Daoy (cell line): ENCODE measurements around the gene JAK3. TPM values are rescaled to one million over a fixed set of nuclear protein-coding genes. Genes with fewer than 3 reads are reported as not detected.

ENCODE experiments used
- DNase-seq: peaks from one replicate; pipeline ENCODE4 v3.0.0-alpha.2; 2015; ENCODE audit warnings: low read depth
- total RNA-seq: library from RNA; depleted of rRNA; stranded (reverse); fragments of >200 nt; shearing (Covaris generic); gene quantifications from 2 replicates; pipeline ENCODE4 v1.2.3, GENCODE V29; 2014

The JAK3 gene
- total RNA-seq, 1 experiment from 2014 or later, result 0.06 TPM

GRCh38 chr19:17840019-17840418 is 7.8 kb downstream of the JAK3 start:
- no peak for DNase-seq

DNA sequence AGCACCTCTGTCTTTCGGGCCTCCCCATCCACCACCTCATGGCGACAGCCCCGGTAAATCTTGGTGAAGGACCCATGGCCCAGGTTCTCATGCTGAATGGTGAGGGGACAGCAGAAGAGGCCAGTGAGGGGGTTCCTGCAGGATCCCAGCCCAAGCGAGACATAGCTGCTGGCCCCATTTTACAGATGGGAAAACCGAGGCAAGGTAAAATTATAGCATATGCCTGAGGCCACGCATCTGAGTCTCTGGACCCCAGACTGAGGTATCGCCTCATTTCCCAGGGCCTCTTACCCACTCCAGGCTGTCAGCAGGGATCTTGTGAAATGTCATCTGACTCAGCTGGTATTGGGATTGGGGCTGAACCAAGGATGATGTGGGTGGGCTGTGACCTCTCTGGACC is 9.8 kb downstream of the JAK3 start:
- no peak for DNase-seq

- no peak for DNase-seq
Measured at GRCh38 chr19:17836530-17836929, 11.3 kb downstream of the JAK3 start.

- DNase-seq, result no peak
Measured at GRCh38 chr19:17835182-17836006, 12.4 kb downstream of the JAK3 start.

GRCh38 chr19:17834350-17835181 is 13.2 kb downstream of the JAK3 start:
- no peak for DNase-seq

DNA sequence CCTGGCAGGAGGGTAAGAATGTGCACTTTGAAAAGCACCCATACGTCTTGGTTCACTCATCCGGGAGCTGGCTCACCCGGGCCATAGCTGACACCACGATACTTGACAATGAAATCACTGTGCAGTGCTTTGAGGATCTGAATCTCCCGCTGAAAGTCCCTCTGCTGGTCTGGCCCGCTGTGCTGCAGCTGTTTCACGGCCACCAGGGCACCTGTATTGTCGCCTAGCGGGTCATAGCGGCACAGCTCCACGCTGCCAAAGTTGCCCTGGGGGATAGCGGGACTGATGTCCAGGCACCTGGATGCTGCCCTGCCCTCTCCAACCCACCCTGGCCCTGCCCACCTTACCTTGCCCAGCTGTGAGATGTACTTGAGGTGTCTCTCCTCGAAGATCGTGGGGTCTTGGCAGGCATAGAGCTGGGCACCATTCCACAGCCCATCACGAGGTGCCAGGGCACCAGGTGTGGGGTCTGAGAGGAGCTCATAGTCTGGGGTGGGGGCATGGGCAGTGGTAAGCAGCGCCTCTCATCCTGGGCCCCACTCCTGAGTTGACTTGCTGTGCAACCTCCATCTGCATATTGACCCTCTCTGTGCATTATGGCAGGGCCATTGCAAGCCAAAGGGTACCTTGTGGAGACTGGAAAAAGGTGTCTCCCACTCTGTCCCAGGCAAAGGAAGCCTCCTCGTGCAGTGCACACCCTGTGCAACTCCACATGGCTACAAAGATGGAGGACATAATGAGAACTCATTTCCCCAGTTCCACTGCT is 15.2 kb downstream of the JAK3 start:
- no peak for DNase-seq

DNA sequence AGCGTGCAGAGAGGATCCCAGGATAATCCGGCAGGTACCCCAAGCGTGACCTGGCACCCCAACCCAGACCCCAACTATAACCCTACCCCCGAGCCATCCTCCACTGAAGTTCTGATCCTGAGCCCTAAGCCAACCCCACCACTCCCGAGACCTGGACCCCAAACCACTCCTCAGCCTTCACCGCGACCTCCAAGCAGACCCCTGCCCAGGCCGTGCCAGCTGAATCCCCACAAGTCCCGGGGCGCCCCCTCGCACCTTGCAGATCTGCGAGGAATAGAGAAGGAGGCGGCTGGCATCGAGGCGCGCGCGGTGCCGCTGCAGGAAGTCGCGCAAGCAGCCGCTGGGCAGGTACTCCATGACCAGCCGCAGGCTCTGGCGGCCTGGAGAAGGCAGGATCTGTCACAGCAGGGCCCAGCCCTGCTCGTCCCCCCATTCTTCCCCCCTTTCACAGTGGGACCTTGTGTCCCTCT is 16.3 kb downstream of the JAK3 start:
- DNase-seq, result no peak

- DNase-seq, result peak; percentile 78
Measured at GRCh38 chr19:17830567-17831418, 17.0 kb downstream of the JAK3 start.

GRCh38 chr19:17829855-17830566 is 17.8 kb downstream of the JAK3 start:
- peak; percentile 69 for DNase-seq

GRCh38 chr19:17826508-17827056 is 21.2 kb downstream of the JAK3 start:
- no peak for DNase-seq

DNA sequence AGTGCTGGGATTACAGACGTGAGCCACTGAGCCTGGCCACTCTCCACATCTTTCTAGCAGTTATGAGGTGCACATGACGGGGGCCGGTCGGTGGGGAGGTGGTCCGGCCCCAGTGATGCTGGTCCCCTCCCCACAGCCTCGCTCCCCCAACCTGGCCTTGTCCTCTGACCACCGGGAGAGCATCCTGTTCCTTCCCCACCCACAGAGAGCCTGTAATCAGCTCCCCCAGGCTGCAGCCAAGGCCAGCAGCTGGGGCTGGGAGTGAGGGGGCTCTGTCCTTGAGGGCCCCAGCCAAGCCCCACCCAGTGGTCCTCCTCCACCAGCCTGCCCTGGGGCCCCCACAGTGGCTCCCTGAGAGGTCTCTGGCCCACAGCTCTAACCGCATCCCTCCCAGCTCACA is 23.4 kb downstream of the JAK3 start:
- DNase-seq, result no peak

DNA sequence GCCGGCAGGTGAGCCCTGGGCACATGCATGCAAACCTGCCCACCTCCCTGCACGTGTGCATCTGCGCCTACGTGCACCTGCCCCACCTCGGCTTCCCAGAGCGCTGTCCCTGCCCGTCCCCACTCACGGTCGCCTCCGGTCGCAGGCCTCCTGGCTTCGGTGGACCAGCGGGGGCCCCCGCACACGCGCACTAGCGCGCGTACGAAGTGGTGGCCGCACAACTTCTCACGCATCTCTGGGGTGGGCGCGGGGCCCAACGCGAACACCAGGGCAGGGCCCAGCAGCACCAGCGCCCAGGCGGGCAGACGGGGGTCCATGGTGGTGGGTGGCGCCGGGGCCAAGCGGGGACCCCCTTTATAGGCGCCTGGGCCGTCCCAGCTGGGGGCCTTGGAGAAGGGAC is 26.6 kb downstream of the JAK3 start, which contains the start of gene INSL3:
Gene INSL3 (minus strand): TSS at position 330 of the 400 bp plus-strand sequence. CDS start 13 bp downstream, at position 317.
- no peak for DNase-seq

DNA sequence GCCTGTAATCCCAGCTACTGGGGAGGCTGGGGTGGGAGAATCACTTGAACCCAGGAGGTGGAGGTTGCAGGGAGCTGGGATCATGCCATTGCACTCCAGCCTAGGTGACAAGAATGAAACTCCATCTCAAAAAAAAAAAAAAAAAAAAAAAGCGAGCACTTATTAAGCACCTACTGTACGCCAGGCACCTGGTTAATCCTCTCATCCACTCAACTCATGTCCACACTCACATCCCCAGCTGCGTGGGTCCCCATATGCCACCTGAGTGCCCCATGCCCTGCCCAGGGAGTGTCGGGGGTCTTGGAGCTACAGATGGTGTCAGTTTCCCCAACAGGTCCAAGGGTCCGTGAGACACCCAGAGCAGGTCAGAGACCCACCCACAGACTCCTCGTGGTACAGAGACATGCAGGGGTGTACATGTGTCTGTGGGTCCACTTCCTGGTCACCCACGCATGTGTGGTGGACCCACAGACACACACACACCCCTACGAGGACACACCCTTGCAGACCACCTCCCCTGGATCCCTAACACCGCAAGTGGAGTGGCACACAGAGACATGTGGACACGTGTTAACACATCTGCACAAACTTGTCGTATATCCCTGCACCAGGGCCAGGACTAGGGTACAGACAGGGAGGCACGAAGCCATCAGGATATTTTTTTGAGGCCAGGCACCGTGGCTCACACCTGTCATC is 30.0 kb downstream of the JAK3 start:
- DNase-seq, result no peak

DNA sequence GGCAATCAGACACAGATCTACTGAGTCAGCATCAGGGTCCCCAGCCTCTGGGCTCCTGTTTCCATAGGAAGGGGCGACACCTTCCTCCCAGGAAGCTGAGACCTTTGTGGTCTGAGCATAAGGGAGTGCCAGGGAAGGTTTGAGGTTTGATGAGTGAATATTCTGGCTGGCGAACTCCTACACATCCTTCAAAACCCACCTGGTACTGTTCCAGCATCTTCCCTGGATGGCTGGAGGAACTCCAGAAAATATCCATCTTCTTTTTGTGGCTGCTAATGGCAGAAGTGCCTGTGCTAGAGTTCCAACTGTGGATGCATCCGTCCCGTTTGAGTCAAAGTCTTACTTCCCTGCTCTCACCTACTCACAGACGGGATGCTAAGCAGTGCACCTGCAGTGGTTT is 35.7 kb downstream of the JAK3 start:
- DNase-seq, result no peak

DNA sequence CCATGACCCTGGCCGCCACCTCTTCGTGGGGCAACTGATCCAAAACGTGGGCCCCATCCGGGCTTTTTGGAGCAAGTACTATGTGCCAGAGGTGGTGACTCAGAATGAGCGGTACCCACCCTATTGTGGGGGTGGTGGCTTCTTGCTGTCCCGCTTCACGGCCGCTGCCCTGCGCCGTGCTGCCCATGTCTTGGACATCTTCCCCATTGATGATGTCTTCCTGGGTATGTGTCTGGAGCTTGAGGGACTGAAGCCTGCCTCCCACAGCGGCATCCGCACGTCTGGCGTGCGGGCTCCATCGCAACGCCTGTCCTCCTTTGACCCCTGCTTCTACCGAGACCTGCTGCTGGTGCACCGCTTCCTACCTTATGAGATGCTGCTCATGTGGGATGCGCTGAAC is 36.1 kb downstream of the JAK3 start:
- no peak for DNase-seq

DNA sequence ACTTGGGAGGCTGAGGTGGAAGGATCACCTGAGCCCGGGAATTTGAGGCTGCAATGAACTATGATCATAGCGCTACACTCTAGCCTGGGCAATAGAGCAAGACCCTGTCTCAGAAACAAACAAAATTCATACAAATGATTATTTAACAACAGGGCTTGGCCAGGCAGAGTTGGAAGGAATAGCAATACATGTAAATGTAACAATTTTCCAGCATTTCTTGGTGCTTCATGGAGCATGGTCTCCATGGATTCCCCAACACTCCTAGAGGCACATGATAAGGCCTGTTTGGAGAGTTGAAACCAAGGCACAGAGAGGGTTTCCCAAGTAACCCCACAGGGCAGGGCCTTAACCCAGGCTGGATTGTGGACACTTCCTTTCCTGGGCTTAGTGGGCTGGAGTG is 36.7 kb downstream of the JAK3 start:
- DNase-seq, result no peak

- DNase-seq, result no peak
Measured at GRCh38 chr19:17807731-17808316, 40.0 kb downstream of the JAK3 start.

DNA sequence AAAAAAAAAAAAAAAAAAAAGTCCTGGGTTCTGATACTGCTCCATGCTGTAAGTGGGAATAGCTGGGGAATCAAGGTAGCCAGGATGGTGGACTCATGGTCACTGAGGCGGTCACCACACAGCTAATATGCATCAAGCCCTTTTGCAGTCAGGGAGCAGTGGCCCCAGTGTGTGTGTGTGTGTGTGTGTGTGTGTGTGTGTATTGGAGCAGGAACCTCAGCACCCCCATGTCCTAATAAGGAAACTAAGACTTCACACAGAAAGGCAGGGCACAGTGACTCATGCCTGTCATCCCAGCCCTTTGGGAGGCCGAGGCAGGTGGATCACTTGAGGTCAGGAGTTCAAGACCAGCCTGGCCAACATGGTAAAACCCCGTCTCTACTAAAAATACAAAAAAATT is 40.8 kb downstream of the JAK3 start:
- DNase-seq, result no peak

- DNase-seq, result no peak
Measured at GRCh38 chr19:17805427-17805826, 42.4 kb downstream of the JAK3 start.
